Adrenal gland (tissue), 5 donors: ENCODE measurements around the gene PTER.

Experiments used
- CTCF ChIP-seq, 6 experiments: fragments of 450-650 bp in 4 of 6; fragments of 200-600 bp in 2 of 6; sonication (generic) in 1 of 6; IDR thresholded peaks; 1 replicate in 5 of 6; 2 replicates in 1 of 6; pipeline versions ENCODE4 v1.5.1 to v1.8.0; 2016 to 2021; ENCODE audit warnings: antibody characterized with exemption in 6 of 6, mild to moderate bottlenecking in 2 of 6, moderate library complexity in 1 of 6
- POLR2A ChIP-seq, 2 donors: fragments of 450-650 bp; IDR thresholded peaks; one replicate each; pipeline ENCODE4 v1.6.1; 2017; ENCODE audit warnings: antibody characterized with exemption in 2 of 2, mild to moderate bottlenecking in 2 of 2, moderate library complexity in 1 of 2
- donor health status: DM: no; HTN: no; CAD: no.

GRCh38 chr10:16478801-16479200 lies 42.0 kb downstream of the PTER start:
- TF ChIP-seq CTCF (IDR thresholded peaks at IDR 0.05) (no peak), POLR2A (IDR thresholded peaks at IDR 0.05) (no peak)
